Mesendoderm (in vitro differentiated cells): ENCODE results near the gene TAS1R2.

ENCODE experiments used
- DNase-seq: peaks from one replicate; pipeline ENCODE4 v3.0.0; 2013
- H2AK5ac ChIP-seq: 2 replicates; pipeline ENCODE4 v1.6.1; 2013; ENCODE audit warnings: low read length, inconsistent platforms
- H2BK120ac ChIP-seq: 2 replicates; pipeline ENCODE4 v1.6.1; 2013; ENCODE audit warnings: low read depth, mild to moderate bottlenecking, low read length, moderate library complexity, mixed read lengths
- H2BK15ac ChIP-seq: replicated peaks from 2 replicates; pipeline ENCODE4 v1.6.1; 2013; ENCODE audit warnings: low read depth, mild to moderate bottlenecking, moderate library complexity
- H2BK5ac ChIP-seq: 2 replicates; pipeline ENCODE4 v1.6.1; 2013; ENCODE audit warnings: low read length, inconsistent platforms
- H3K18ac ChIP-seq: 2 replicates; pipeline ENCODE4 v1.6.1; 2013; ENCODE audit warnings: mild to moderate bottlenecking, low read length, mixed read lengths
- H3K23ac ChIP-seq: one replicate; pipeline ENCODE4 v1.6.1; 2013; ENCODE audit warnings: low read length
- H3K27ac ChIP-seq: 2 replicates; pipeline ENCODE4 v1.5.1; 2013; ENCODE audit warnings: low read depth, mild to moderate bottlenecking, inconsistent platforms, low read length, moderate library complexity
- H3K27me3 ChIP-seq: 2 replicates; pipeline ENCODE4 v1.6.1; 2013; ENCODE audit warnings: low read length, control low read depth, mild to moderate bottlenecking, inconsistent platforms; ENCODE audit not compliant: insufficient read depth, poor library complexity
- H3K36me3 ChIP-seq: 2 replicates; pipeline ENCODE4 v1.6.1; 2013; ENCODE audit warnings: low read length, inconsistent platforms; ENCODE audit not compliant: control insufficient read depth, insufficient read depth
- H3K4ac ChIP-seq: one replicate; pipeline ENCODE4 v1.6.1; 2013; ENCODE audit warnings: low read depth, mild to moderate bottlenecking, low read length, moderate library complexity
- H3K4me1 ChIP-seq: 2 replicates; pipeline ENCODE4 v1.6.1; 2013; ENCODE audit warnings: low read depth, low read length, inconsistent platforms; ENCODE audit not compliant: control insufficient read depth
- H3K4me2 ChIP-seq: 2 replicates; pipeline ENCODE4 v1.6.1; 2013; ENCODE audit warnings: low read length
- H3K4me3 ChIP-seq: 2 replicates; pipeline ENCODE4 v1.5.1; 2013; ENCODE audit warnings: mild to moderate bottlenecking, low read length
- H3K56ac ChIP-seq: one replicate; pipeline ENCODE4 v1.6.1; 2013; ENCODE audit warnings: low read length
- H3K79me1 ChIP-seq: 2 replicates; pipeline ENCODE4 v1.6.1; 2013; ENCODE audit warnings: low read length, inconsistent platforms
- H3K79me2 ChIP-seq: 2 replicates; pipeline ENCODE4 v1.6.1; 2013; ENCODE audit warnings: mild to moderate bottlenecking, low read length; ENCODE audit not compliant: control insufficient read depth, insufficient read depth
- H3K9ac ChIP-seq: 2 replicates; pipeline ENCODE4 v1.6.1; 2013; ENCODE audit warnings: low read length, inconsistent platforms
- H4K5ac ChIP-seq: one replicate; pipeline ENCODE4 v1.6.1; 2013; ENCODE audit warnings: low read length
- H4K8ac ChIP-seq: one replicate; pipeline ENCODE4 v1.6.1; 2013; ENCODE audit warnings: low read depth, mild to moderate bottlenecking, control low read depth, low read length, moderate library complexity
- WGBS: extraction: QIAGEN DNeasy Blood & Tissue Kit; methylation state at CpG from one replicate; pipeline ENCODE4 v1.1.7; 2013; ENCODE audit warnings: low lambda C conversion rate, missing lambda C conversion rate; ENCODE audit not compliant: insufficient coverage; ENCODE audit errors: extremely low coverage; 5-methylcytosine and 5-hydroxymethylcytosine counted together

TAS1R2 gene

DNA sequence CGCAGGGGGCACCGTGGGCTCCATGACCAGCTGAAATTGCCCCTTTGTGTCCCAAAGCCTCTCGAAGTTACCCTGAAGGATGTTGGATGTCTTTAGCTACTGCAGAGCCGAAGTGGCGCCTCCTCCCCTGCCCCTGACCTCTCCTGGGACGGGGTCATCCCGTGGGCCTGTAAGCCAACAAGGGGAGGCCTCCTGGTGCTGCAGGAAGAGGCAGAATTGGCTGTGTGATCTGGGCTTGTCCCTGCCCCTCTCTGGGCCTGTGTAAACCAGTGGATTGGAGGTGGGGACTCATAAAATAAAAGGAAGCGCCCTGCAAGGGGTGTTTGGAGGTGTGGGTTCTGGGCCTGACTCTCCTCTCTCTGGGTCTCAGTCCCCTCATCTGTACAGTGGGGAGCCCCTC, 2.1 kb upstream of the TAS1R2 start:
- no peak overlapping the region for H4K5ac ChIP-seq
- H3K56ac ChIP-seq: no peak overlapping the region
- H3K4me2 ChIP-seq: no peak overlapping the region
- H3K4me3 ChIP-seq: no peak overlapping the region
- no CpG with 5 or more reads among the region's 8 CpGs for WGBS
- no peak overlapping the region for H2BK5ac ChIP-seq
- H3K4me1 ChIP-seq: no peaks in the 10 kb centered on the region
- H3K79me2 ChIP-seq: no peaks in the 10 kb centered on the region
- no peak overlapping the region for H2BK15ac ChIP-seq
- H3K18ac ChIP-seq: no peak overlapping the region
- H2BK120ac ChIP-seq: no peak overlapping the region
- H3K36me3 ChIP-seq: no peaks in the 10 kb centered on the region
- DNase-seq: no peak
- H2AK5ac ChIP-seq: no peak overlapping the region
- H3K23ac ChIP-seq: no peak overlapping the region
- no peak overlapping the region for H3K9ac ChIP-seq
- no peaks in the 10 kb centered on the region for H3K79me1 ChIP-seq
- no peak overlapping the region for H3K4ac ChIP-seq
- no peak overlapping the region for H4K8ac ChIP-seq
- no peaks in the 10 kb centered on the region for H3K27me3 ChIP-seq
- no peak overlapping the region for H3K27ac ChIP-seq

- no CpG with 5 or more reads among the region's 9 CpGs for WGBS
- no peak overlapping the region for H4K8ac ChIP-seq
Measured at GRCh38 chr1:18861082-18861481, 1.6 kb upstream of the TAS1R2 start.

DNA sequence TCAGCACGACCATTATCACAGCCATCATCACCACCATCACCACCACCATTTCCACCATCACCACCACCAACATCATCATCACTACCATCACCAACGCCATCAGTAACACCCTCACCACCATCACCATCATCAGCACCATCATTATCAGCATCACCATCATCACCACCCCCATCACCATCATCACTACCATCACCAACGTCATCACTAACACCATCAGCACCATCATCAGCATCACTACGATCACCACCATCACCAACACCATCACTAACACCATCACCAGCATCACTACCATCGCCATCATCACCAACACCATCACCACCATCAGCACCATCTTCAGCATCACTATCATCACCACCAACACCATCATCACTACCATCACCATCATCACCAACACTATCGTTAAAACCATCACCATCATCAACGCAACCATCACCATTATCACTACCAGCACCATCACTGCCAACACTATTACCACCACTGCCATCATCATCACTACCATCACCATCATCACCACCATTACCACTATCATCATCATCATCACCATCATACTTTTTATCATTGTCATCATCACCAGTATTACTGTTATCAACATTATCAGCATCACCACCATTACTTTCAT, 1.3 kb downstream of the TAS1R2 start:
- H3K27me3 ChIP-seq: no peaks in the 10 kb centered on the region
- H3K4me3 ChIP-seq: no peak overlapping the region
- DNase-seq: no peak
- no peaks in the 10 kb centered on the region for H3K79me2 ChIP-seq
- H2BK5ac ChIP-seq: no peak overlapping the region
- H4K5ac ChIP-seq: no peak overlapping the region
- no peak overlapping the region for H2AK5ac ChIP-seq
- H4K8ac ChIP-seq: no peak overlapping the region
- no peaks in the 10 kb centered on the region for H3K79me1 ChIP-seq
- H3K27ac ChIP-seq: no peak overlapping the region
- no peak overlapping the region for H2BK15ac ChIP-seq
- no peaks in the 10 kb centered on the region for H3K36me3 ChIP-seq
- no peak overlapping the region for H3K56ac ChIP-seq
- no peak overlapping the region for H3K4ac ChIP-seq
- H2BK120ac ChIP-seq: no peak overlapping the region
- H3K23ac ChIP-seq: no peak overlapping the region
- no peak overlapping the region for H3K4me2 ChIP-seq
- no peak overlapping the region for H3K18ac ChIP-seq
- H3K4me1 ChIP-seq: no peaks in the 10 kb centered on the region
- 100% methylated on average over 3 of the region's 7 CpGs for WGBS
- no peak overlapping the region for H3K9ac ChIP-seq

More at GRCh38 chr1:18861082-18861481, 1.6 kb upstream of the TAS1R2 start:
- H2BK5ac ChIP-seq: no peak overlapping the region
- no peak overlapping the region for H3K4me3 ChIP-seq
- no peak overlapping the region for H3K23ac ChIP-seq
- H3K36me3 ChIP-seq: no peaks in the 10 kb centered on the region
- no peaks in the 10 kb centered on the region for H3K4me1 ChIP-seq
- no peaks in the 10 kb centered on the region for H3K79me1 ChIP-seq
- no peak overlapping the region for H2BK15ac ChIP-seq
- no peaks in the 10 kb centered on the region for H3K27me3 ChIP-seq
- no peak overlapping the region for H3K4ac ChIP-seq
- H4K5ac ChIP-seq: no peak overlapping the region
- no peaks in the 10 kb centered on the region for H3K79me2 ChIP-seq
- no peak overlapping the region for H3K4me2 ChIP-seq
- no peak overlapping the region for H2BK120ac ChIP-seq
- H3K9ac ChIP-seq: no peak overlapping the region
- H3K56ac ChIP-seq: no peak overlapping the region
- no peak for DNase-seq
- no peak overlapping the region for H2AK5ac ChIP-seq
- H3K27ac ChIP-seq: no peak overlapping the region
- H3K18ac ChIP-seq: no peak overlapping the region

- no peak overlapping the region for H3K18ac ChIP-seq
- H2BK5ac ChIP-seq: no peak overlapping the region
- H3K4me3 ChIP-seq: no peak overlapping the region
- H3K23ac ChIP-seq: no peak overlapping the region
- no peaks in the 10 kb centered on the region for H3K36me3 ChIP-seq
- no peak overlapping the region for H3K9ac ChIP-seq
- no peak overlapping the region for H3K4me2 ChIP-seq
- H4K5ac ChIP-seq: no peak overlapping the region
- H2BK120ac ChIP-seq: no peak overlapping the region
- H2BK15ac ChIP-seq: no peak overlapping the region
- no peak overlapping the region for H3K27ac ChIP-seq
- no peaks in the 10 kb centered on the region for H3K4me1 ChIP-seq
- no peak for DNase-seq
- WGBS: no CpG with 5 or more reads among the region's 1 CpG
- no peak overlapping the region for H3K56ac ChIP-seq
- H3K4ac ChIP-seq: no peak overlapping the region
- H3K27me3 ChIP-seq: no peaks in the 10 kb centered on the region
- no peaks in the 10 kb centered on the region for H3K79me2 ChIP-seq
- no peaks in the 10 kb centered on the region for H3K79me1 ChIP-seq
- no peak overlapping the region for H2AK5ac ChIP-seq
- no peak overlapping the region for H4K8ac ChIP-seq
Measured at GRCh38 chr1:18856435-18856834, 3.0 kb downstream of the TAS1R2 start.

- no peak overlapping the region for H2BK5ac ChIP-seq
- no peak for DNase-seq
- H3K4me2 ChIP-seq: no peak overlapping the region
- H3K4me3 ChIP-seq: no peak overlapping the region
- H2BK15ac ChIP-seq: no peak overlapping the region
- no peak overlapping the region for H3K27ac ChIP-seq
- no peaks in the 10 kb centered on the region for H3K4me1 ChIP-seq
- no peak overlapping the region for H3K56ac ChIP-seq
- H2BK120ac ChIP-seq: no peak overlapping the region
- H3K79me2 ChIP-seq: no peaks in the 10 kb centered on the region
- H3K18ac ChIP-seq: no peak overlapping the region
- WGBS: no CpG with 5 or more reads among the region's 6 CpGs
- H2AK5ac ChIP-seq: no peak overlapping the region
- no peaks in the 10 kb centered on the region for H3K36me3 ChIP-seq
- H4K5ac ChIP-seq: no peak overlapping the region
- H3K79me1 ChIP-seq: no peaks in the 10 kb centered on the region
- no peak overlapping the region for H3K4ac ChIP-seq
- no peak overlapping the region for H3K23ac ChIP-seq
- H3K27me3 ChIP-seq: no peaks in the 10 kb centered on the region
- H4K8ac ChIP-seq: no peak overlapping the region
- no peak overlapping the region for H3K9ac ChIP-seq
Measured at GRCh38 chr1:18855573-18855972, 3.9 kb downstream of the TAS1R2 start.

- Histone ChIP-seq H3K4me1 (no peaks in the 10 kb centered on the region), H3K27ac (no peak overlapping the region), H3K9ac (no peak overlapping the region), H3K36me3 (no peaks in the 10 kb centered on the region), H3K79me1 (no peaks in the 10 kb centered on the region), H2BK120ac (no peak overlapping the region), H3K4me3 (no peak overlapping the region), H4K5ac (no peak overlapping the region), H3K56ac (no peak overlapping the region), H4K8ac (no peak overlapping the region), H2AK5ac (no peak overlapping the region), H3K23ac (no peak overlapping the region), H3K27me3 (no peaks in the 10 kb centered on the region), H2BK5ac (no peak overlapping the region), H3K4me2 (no peak overlapping the region), H2BK15ac (no peak overlapping the region), H3K4ac (no peak overlapping the region), H3K18ac (no peak overlapping the region), H3K79me2 (no peaks in the 10 kb centered on the region)
- DNase-seq: no peak
- WGBS: no CpG with 5 or more reads among the region's 49 CpGs
Measured at GRCh38 chr1:18854331-18855025, 5.0 kb downstream of the TAS1R2 start.
